GM18511 (cell line): ENCODE results near the gene CABCOCO1.

Experiments
- ATAC-seq: cut with Tn5 transposase; IDR thresholded peaks from one replicate; pipeline ENCODE4 v1.9.1; 2021; ENCODE audit warnings: mild to moderate bottlenecking, moderate library complexity; ENCODE audit not compliant: unreplicated experiment

CABCOCO1 gene

GRCh38 chr10:61781969-61782403, 119.3 kb downstream of the CABCOCO1 start:
- no peak for ATAC-seq

GRCh38 chr10:61784354-61785133, 121.8 kb downstream of the CABCOCO1 start:
- no peak for ATAC-seq

- ATAC-seq: no peak
Measured at GRCh38 chr10:61785473-61786105, 122.9 kb downstream of the CABCOCO1 start.

GRCh38 chr10:61786728-61787127, 124.0 kb downstream of the CABCOCO1 start:
- peak; percentile 99 for ATAC-seq

GRCh38 chr10:61787170-61787569, 124.4 kb downstream of the CABCOCO1 start:
- ATAC-seq: no peak

- no peak for ATAC-seq
Measured at GRCh38 chr10:61789031-61789430, 126.3 kb downstream of the CABCOCO1 start.

GRCh38 chr10:61791216-61791615, 128.5 kb downstream of the CABCOCO1 start:
- ATAC-seq: no peak

GRCh38 chr10:61792097-61792716, 129.5 kb downstream of the CABCOCO1 start:
- ATAC-seq: no peak

GRCh38 chr10:61792921-61793320, 130.2 kb downstream of the CABCOCO1 start:
- ATAC-seq: no peak

GRCh38 chr10:61793760-61794703, 131.3 kb downstream of the CABCOCO1 start:
- no peak for ATAC-seq

GRCh38 chr10:61795147-61795546, 132.4 kb downstream of the CABCOCO1 start:
- ATAC-seq: no peak

- peak; percentile 63 for ATAC-seq
Measured at GRCh38 chr10:61795551-61795950, 132.8 kb downstream of the CABCOCO1 start.

- no peak for ATAC-seq
Measured at GRCh38 chr10:61796785-61797184, 134.1 kb downstream of the CABCOCO1 start.

- ATAC-seq: no peak
Measured at GRCh38 chr10:61797304-61798153, 134.8 kb downstream of the CABCOCO1 start.

GRCh38 chr10:61798713-61799112, 136.0 kb downstream of the CABCOCO1 start:
- ATAC-seq: no peak

- no peak for ATAC-seq
Measured at GRCh38 chr10:61801484-61801883, 138.8 kb downstream of the CABCOCO1 start.

- no peak for ATAC-seq
Measured at GRCh38 chr10:61803269-61803668, 140.5 kb downstream of the CABCOCO1 start.

- ATAC-seq: no peak
Measured at GRCh38 chr10:61804414-61804813, 141.7 kb downstream of the CABCOCO1 start.

- ATAC-seq: no peak
Measured at GRCh38 chr10:61805091-61805490, 142.4 kb downstream of the CABCOCO1 start.

GRCh38 chr10:61810263-61810662, 147.5 kb downstream of the CABCOCO1 start:
- no peak for ATAC-seq
